GM10248 (cell line): ENCODE data around the gene CNN3.

Experiments
- CTCF ChIA-PET: fragments of 300-600 bp; sonication (Branson Sonifier 250); formaldehyde crosslinking; extraction: SDS; loops from one replicate; lab custom pipeline; 2021; ENCODE audit warnings: antibody characterized with exemption; lab: Yijun Ruan, JAX
- POLR2A ChIA-PET: fragments of 350-650 bp; sonication (Branson Sonifier 250); formaldehyde crosslinking; extraction: SDS; loops from one replicate; lab custom pipeline; 2020; ENCODE audit warnings: antibody characterized with exemption; lab: Yijun Ruan, JAX
- DNase-seq: peaks from one replicate; pipeline ENCODE4 v3.0.0; 2012; ENCODE audit errors: extremely low spot score
- CTCF ChIP-seq: IDR thresholded peaks from 2 replicates; pipeline ENCODE4 v1.5.1; 2012; ENCODE audit warnings: mild to moderate bottlenecking, low read depth; ENCODE audit errors: extremely low read depth, missing control alignments, control extremely low read depth

The CNN3 gene

GRCh38 chr1:94926126-94926914 is 590 bp downstream of the CNN3 start:
- TF ChIP-seq CTCF: peak; percentile 43
- peak; percentile 51 for DNase-seq
- ChIA-PET CTCF (no interaction called here), POLR2A (no interaction called here)

DNA sequence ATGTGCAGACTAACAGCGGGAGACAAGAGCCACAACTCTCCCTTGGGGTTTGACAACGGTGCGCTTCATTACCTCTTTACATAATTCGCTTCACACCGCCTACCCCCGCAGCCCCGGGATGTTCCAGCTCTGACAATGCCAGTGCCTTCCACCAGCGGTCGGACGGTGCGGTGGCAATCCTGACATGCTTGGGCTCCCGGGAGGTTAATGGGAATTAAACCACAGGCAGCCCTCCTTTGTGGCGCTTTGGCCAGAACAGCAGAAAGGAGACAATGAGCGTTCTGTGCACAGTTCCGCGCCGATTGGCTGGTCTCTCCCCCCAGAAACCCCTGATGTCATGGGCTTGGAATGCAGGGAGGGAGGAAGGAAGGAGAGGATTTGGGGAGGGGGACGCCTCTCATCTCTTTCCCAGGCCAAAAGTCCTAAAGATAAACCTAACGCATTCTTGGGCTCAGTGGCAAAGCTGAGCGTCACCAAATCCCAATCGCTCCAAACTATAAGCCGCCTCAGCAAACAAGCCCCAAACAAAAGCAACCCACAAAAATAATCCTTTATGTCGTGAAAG is 1.3 kb downstream of the CNN3 start:
- peak; percentile 30 for DNase-seq
- ChIA-PET CTCF (no interaction called here), POLR2A (no interaction called here)
- no peak for TF ChIP-seq CTCF

DNA sequence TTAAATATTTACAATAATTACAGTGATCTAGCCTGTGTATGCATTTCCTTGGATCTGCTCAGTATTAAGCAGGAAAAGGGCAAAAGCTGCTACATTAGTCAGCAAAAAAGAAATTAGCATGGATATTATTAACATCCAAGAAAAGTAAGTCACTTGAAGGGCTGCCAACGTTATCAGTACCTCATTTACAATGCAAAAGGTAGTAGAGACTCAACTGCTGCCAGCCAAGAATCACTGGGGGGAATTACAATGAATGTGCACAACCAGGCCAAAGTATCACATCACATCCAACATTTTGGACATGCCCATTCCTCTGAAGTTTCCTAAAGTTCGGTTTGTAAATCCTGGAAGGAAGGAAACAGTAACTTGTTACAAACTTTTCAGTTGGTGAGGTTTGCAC is 1.9 kb downstream of the CNN3 start:
- no peak for TF ChIP-seq CTCF
- ChIA-PET POLR2A (no interaction called here), CTCF (no interaction called here)
- DNase-seq: no peak

DNA sequence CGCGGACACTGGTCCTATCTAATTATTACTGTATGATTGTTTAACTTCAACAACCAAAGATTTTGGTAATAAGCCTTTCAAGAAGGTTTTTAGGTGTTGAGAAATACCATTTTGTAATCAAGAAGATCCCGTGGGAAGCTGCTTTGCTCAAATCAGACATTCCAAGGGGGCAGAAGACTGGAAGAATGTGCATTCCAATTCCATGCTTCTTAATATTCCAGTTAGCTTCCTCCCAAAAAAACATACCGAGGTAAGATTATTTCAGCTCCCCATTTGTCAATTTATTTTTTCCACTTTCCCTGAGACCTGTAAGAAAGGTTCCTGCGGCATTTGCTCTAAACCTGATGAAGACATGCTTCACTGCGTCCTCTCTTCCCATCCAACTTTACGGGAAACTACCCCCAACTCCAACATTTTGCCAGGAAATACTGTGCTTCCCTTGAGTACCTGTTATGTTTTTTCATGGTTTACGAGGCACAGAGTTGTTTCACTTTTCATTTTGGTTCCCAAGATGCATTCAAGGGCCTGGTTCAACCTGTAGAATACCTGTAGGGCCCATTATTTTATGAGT is 4.1 kb downstream of the CNN3 start:
- no peak for TF ChIP-seq CTCF
- ChIA-PET POLR2A (no interaction called here), CTCF (interaction anchor here (1.0 to 1.6 kb wide), 3 partner anchors 10 to 68 kb away, joined by 3 to 5 read pairs (median 4); no protein-coding TSS in a partner anchor)
- DNase-seq: no peak

- no peak for DNase-seq
- ChIA-PET CTCF (interaction anchor here (1.0 to 1.2 kb wide), 2 partner anchors 13 to 67 kb away, joined by 3 to 4 read pairs; no protein-coding TSS in a partner anchor), POLR2A (no interaction called here)
- TF ChIP-seq CTCF: no peak
Measured at GRCh38 chr1:94921977-94922376, 4.9 kb downstream of the CNN3 start.

DNA sequence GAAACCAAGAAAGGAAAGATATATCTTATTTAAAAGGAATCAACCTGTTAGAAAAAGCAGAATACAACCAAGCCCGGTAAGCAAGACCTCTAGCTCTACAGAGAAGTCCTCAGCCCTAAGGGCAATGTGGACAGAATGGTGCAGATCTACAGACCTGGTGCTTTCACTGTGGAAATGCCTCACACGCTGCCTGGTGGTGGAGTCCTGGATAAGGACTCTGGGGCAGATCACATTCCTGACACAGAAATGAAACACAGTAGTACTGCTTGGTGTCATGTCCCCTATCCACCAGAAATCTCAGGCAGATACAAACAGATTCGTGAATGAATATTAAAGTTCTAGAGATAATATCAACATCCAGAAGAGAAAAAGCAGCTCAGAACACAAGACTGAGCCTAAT is 6.8 kb downstream of the CNN3 start:
- POLR2A ChIA-PET: no interaction called here
- no peak for TF ChIP-seq CTCF

More for the DNA sequence above, 6.8 kb downstream of the CNN3 start:
- CTCF ChIA-PET: interaction anchor here (0.7 to 1.3 kb wide), 3 partner anchors 9 to 105 kb away, joined by 3 read pairs; no protein-coding TSS in a partner anchor
- DNase-seq: no peak
